Gastroesophageal sphincter (tissue), 4 donors: ENCODE data around the gene ARRDC5. TPM values are rescaled to one million over a fixed set of nuclear protein-coding genes. Genes with fewer than 3 reads are reported as not detected.
A peak's percentile ranks its signal among the peaks of the same experiment; 100 is the strongest.
"Not testable (repeated sequence)": the region's sequence is repeated elsewhere in the genome, so short reads cannot be mapped to it uniquely, and the experiment has no call there.

Source experiments
- ATAC-seq: fragments of 150-250 bp; one replicate; pipeline ENCODE4 v1.9.1; 2016; ENCODE audit warnings: mild to moderate bottlenecking, moderate library complexity
- H3K27ac ChIP-seq, 4 donors: fragments of 200-600 bp; sonication (generic) in 3 of 4; 1 replicate in 3 of 4; 2 replicates in 1 of 4; pipeline ENCODE4 v1.5.1; 2016 to 2019
- H3K27me3 ChIP-seq: fragments of 200-600 bp; sonication (generic); one replicate; pipeline ENCODE4 v1.5.1; 2019
- H3K36me3 ChIP-seq, 2 donors: fragments of 200-600 bp; sonication (generic); one replicate each; pipeline ENCODE4 v1.5.1; 2019; ENCODE audit warnings: control low read depth in 1 of 2
- H3K4me1 ChIP-seq, 3 donors: fragments of 200-600 bp; sonication (generic); 1 replicate in 2 of 3; 2 replicates in 1 of 3; pipeline ENCODE4 v1.5.1; 2016 to 2019; ENCODE audit warnings: control low read depth in 2 of 3
- H3K4me3 ChIP-seq, 2 donors: fragments of 200-600 bp; sonication (generic); one replicate each; pipeline ENCODE4 v1.5.1; 2019; ENCODE audit warnings: mild to moderate bottlenecking in 1 of 2, moderate library complexity in 1 of 2
- H3K9me3 ChIP-seq, 3 donors: fragments of 200-600 bp; sonication (generic); one replicate each; pipeline ENCODE4 v1.5.1; 2017 to 2019; ENCODE audit warnings: control low read depth in 2 of 3
- CTCF ChIP-seq, 4 experiments: fragments of 200-600 bp in 2 of 4; fragments of 450-650 bp in 2 of 4; sonication (generic) in 1 of 4; IDR thresholded peaks; one replicate each; pipeline ENCODE4 v1.5.1; 2017 to 2019; ENCODE audit warnings: antibody characterized with exemption in 4 of 4, mild to moderate bottlenecking in 2 of 4, moderate library complexity in 2 of 4
- EP300 ChIP-seq: sonication (generic); formaldehyde crosslinking; IDR thresholded peaks from one replicate; pipeline ENCODE4 v1.6.1; 2017; ENCODE audit warnings: antibody characterized with exemption, mild to moderate bottlenecking
- POLR2A ChIP-seq, 2 donors: fragments of 450-650 bp; IDR thresholded peaks; one replicate each; pipeline ENCODE4 v1.6.1; 2017; ENCODE audit warnings: antibody characterized with exemption in 2 of 2, mild to moderate bottlenecking in 2 of 2, moderate library complexity in 1 of 2
- POLR2AphosphoS5 ChIP-seq: sonication (generic); formaldehyde crosslinking; IDR thresholded peaks from one replicate; pipeline ENCODE4 v1.6.1; 2017; ENCODE audit warnings: antibody characterized with exemption
- WGBS, 2 donors: methylation state at CpG; one replicate each; pipeline ENCODE4 v1.1.5; 2018; ENCODE audit warnings: low coverage in 1 of 2; 5-methylcytosine and 5-hydroxymethylcytosine counted together
- small RNA-seq, 4 donors: library from RNA; depleted of rRNA; stranded (forward); fragments of <200 nt; gene quantifications; one replicate each; pipeline ENCODE3, GENCODE V24; 2016
- total RNA-seq, 4 donors: library from RNA; depleted of rRNA; stranded (reverse); fragments of >200 nt; gene quantifications; one replicate each; pipeline ENCODE4 v1.1.0, GENCODE V29; 2016

Gene ARRDC5
- total RNA-seq, 4 donors from 2014 or later = 1.1 TPM; not detected in 3

- H3K36me3 ChIP-seq = peaks cover 0 to 95% of the 10 kb centered on the region in 2 donors
- no peaks in the 10 kb centered on the region for H3K4me1 ChIP-seq
- TF ChIP-seq POLR2A (IDR thresholded peaks at IDR 0.05) (no peak), POLR2AphosphoS5 (no peak), EP300 (no peak), CTCF (IDR thresholded peaks at IDR 0.05) (no peak)
- no peak overlapping the region for H3K27ac ChIP-seq
- no peak for ATAC-seq
- no peak overlapping the region for H3K4me3 ChIP-seq
- WGBS, 2 donors = 93 to 96% methylated on average over 7 of the region's 7 CpGs
- H3K9me3 ChIP-seq = no peaks in the 10 kb centered on the region
- no peaks in the 10 kb centered on the region for H3K27me3 ChIP-seq
Observed at GRCh38 chr19:4849019-4849418, 53.7 kb downstream of the ARRDC5 start.

- Histone ChIP-seq H3K9me3 (no peaks in the 10 kb centered on the region), H3K4me3 (no peak overlapping the region), H3K36me3 (peaks cover 0 to 95% of the 10 kb centered on the region in 2 donors), H3K27me3 (no peaks in the 10 kb centered on the region), H3K4me1 (no peaks in the 10 kb centered on the region), H3K27ac (no peak overlapping the region)
- no peak for TF ChIP-seq POLR2AphosphoS5
- no peak for TF ChIP-seq EP300
- TF ChIP-seq POLR2A (IDR thresholded peaks at IDR 0.05) = no peak
- WGBS, 2 donors = no CpG with 5 or more reads among the region's 23 CpGs
- ATAC-seq = no peak
Observed at GRCh38 chr19:4847190-4847973, 55.3 kb downstream of the ARRDC5 start.

- ATAC-seq, H3K4me3 ChIP-seq, H3K9me3 ChIP-seq, H3K4me1 ChIP-seq, H3K27me3 ChIP-seq: not testable (repeated sequence)
- H3K27ac ChIP-seq = peak overlapping the region in 2 of 4 donors; percentile 56 to 67
- 43% methylated on average over 7 of the region's 9 CpGs; no CpG with 5 or more reads in 1 of the 2 donors for WGBS, 2 donors
- peaks cover 0 to 93% of the 10 kb centered on the region in 2 donors for H3K36me3 ChIP-seq
Observed at GRCh38 chr19:4845975-4846374, 56.7 kb downstream of the ARRDC5 start.

GRCh38 chr19:4844348-4845179, 58.1 kb downstream of the ARRDC5 start:
- H3K27me3 ChIP-seq = no peaks in the 10 kb centered on the region
- 61 to 83% methylated on average over 1 to 3 of the region's 10 CpGs for WGBS, 2 donors
- peaks cover 0 to 93% of the 10 kb centered on the region in 2 donors for H3K36me3 ChIP-seq
- peak overlapping the region in 3 of 4 donors; percentile 56 to 65 (median 61) for H3K27ac ChIP-seq
- H3K4me1 ChIP-seq = no peaks in the 10 kb centered on the region
- no peaks in the 10 kb centered on the region for H3K9me3 ChIP-seq
- peak; percentile 78 for ATAC-seq
- H3K4me3 ChIP-seq = no peak overlapping the region
- TF ChIP-seq POLR2AphosphoS5 (peak; percentile 38), EP300 (no peak), POLR2A (IDR thresholded peaks at IDR 0.05) (no peak), CTCF (IDR thresholded peaks at IDR 0.05) (no peak)

- Histone ChIP-seq H3K9me3 (no peaks in the 10 kb centered on the region), H3K27me3 (no peaks in the 10 kb centered on the region), H3K27ac (no peak overlapping the region), H3K4me1 (no peaks in the 10 kb centered on the region), H3K36me3 (peaks cover 0 to 93% of the 10 kb centered on the region in 2 donors), H3K4me3 (no peak overlapping the region)
- TF ChIP-seq CTCF (IDR thresholded peaks at IDR 0.05) = no peak
- no peak for TF ChIP-seq POLR2A (IDR thresholded peaks at IDR 0.05)
- TF ChIP-seq POLR2AphosphoS5 = no peak
- no peak for TF ChIP-seq EP300
- WGBS, 2 donors = 89 to 90% methylated on average over 2 to 6 of the region's 6 CpGs
- ATAC-seq = no peak
Observed at GRCh38 chr19:4843647-4843965, 59.1 kb downstream of the ARRDC5 start.

Small RNAs within 50 kb of the gene (small RNA-seq; reads per million reads assigned to genes)
- gene MIR4747 = 0 reads per million in 4 donors

Other genes starting within 250 kb of the ARRDC5 start
- 10 to 100 TPM; 20.5 to 44.6 (median 30.1) TPM for gene MYDGF, start 232.6 kb downstream of the ARRDC5 start, total RNA-seq
- gene DPP9, start 179.1 kb downstream of the ARRDC5 start, total RNA-seq = 10 to 100 TPM; 35.0 to 82.1 (median 42.0) TPM
- gene FEM1A, start 111.2 kb downstream of the ARRDC5 start, total RNA-seq = 10 to 100 TPM; 14.1 to 23.9 (median 15.3) TPM
- gene TICAM1, start 71.2 kb downstream of the ARRDC5 start, total RNA-seq = 1 to 10 TPM; 3.6 to 7.9 (median 5.1) TPM
- gene PLIN3, start 35.2 kb downstream of the ARRDC5 start, total RNA-seq = 10 to 100 TPM; 18.5 to 66.3 (median 34.7) TPM
- 1 to 10 TPM in 1 of 4 donors, under 1 TPM in 3; 0.58 to 1.4 (median 0.73) TPM for gene UHRF1, start 6.6 kb upstream of the ARRDC5 start, total RNA-seq
- gene KDM4B, start 66.2 kb upstream of the ARRDC5 start, total RNA-seq = 10 to 100 TPM; 29.2 to 43.8 (median 38.7) TPM